Measurements from ENCODE around the gene CERS6. TPM values are rescaled to one million over a fixed set of nuclear protein-coding genes. Genes with fewer than 3 reads are reported as not detected.

Gene CERS6
- total RNA-seq, 2 donors from 2014 or later: 13.7 to 15.8 TPM

- no peak for DNase-seq (ENCODE audit: low spot score)
- no peak for TF ChIP-seq CTCF (IDR thresholded peaks at IDR 0.05)
These were observed 156.6 kb downstream of the CERS6 start for GRCh38 chr2:168612719-168613118.

GRCh38 chr2:168613551-168613950 lies 157.5 kb downstream of the CERS6 start:
- Histone ChIP-seq H3K36me3 (no peaks in the 10 kb centered on the region), H3K4me1 (ENCODE audit: control insufficient read depth in 1 of 2, low read depth in 2 of 2) (no peaks in the 10 kb centered on the region), H3K9me3 (no peaks in the 10 kb centered on the region), H3K27me3 (replicated peaks; ENCODE audit: insufficient read depth) (no peaks in the 10 kb centered on the region), H3K4me3 (no peak overlapping the region), H3K27ac (no peak overlapping the region)
- no peak for DNase-seq (ENCODE audit: low spot score)
- ATAC-seq (ENCODE audit: insufficient number of reproducible peaks, low FRiP score, low read depth): no peak
- TF ChIP-seq CTCF (IDR thresholded peaks at IDR 0.05): no peak

More at GRCh38 chr2:168612719-168613118, 156.6 kb downstream of the CERS6 start:
- Histone ChIP-seq H3K27me3 (replicated peaks; ENCODE audit: insufficient read depth) (no peaks in the 10 kb centered on the region), H3K4me1 (ENCODE audit: control insufficient read depth in 1 of 2, low read depth in 2 of 2) (no peaks in the 10 kb centered on the region), H3K9me3 (no peaks in the 10 kb centered on the region), H3K36me3 (no peaks in the 10 kb centered on the region), H3K27ac (no peak overlapping the region), H3K4me3 (no peak overlapping the region)
- ATAC-seq (ENCODE audit: insufficient number of reproducible peaks, low FRiP score, low read depth): no peak

GRCh38 chr2:168614172-168615018 lies 158.3 kb downstream of the CERS6 start:
- no peak overlapping the region for H3K27ac ChIP-seq
- no peaks in the 10 kb centered on the region for H3K27me3 ChIP-seq (replicated peaks; ENCODE audit: insufficient read depth)
- H3K4me3 ChIP-seq: no peak overlapping the region
- DNase-seq (ENCODE audit: low spot score) (no peak), ATAC-seq (ENCODE audit: insufficient number of reproducible peaks, low FRiP score, low read depth) (no peak)
- no peak for TF ChIP-seq CTCF (IDR thresholded peaks at IDR 0.05)
- no peaks in the 10 kb centered on the region for H3K36me3 ChIP-seq
- H3K4me1 ChIP-seq (ENCODE audit: control insufficient read depth in 1 of 2, low read depth in 2 of 2): no peaks in the 10 kb centered on the region
- H3K9me3 ChIP-seq: no peaks in the 10 kb centered on the region

GRCh38 chr2:168620554-168620953 lies 164.5 kb downstream of the CERS6 start:
- no peaks in the 10 kb centered on the region for H3K9me3 ChIP-seq
- ATAC-seq (ENCODE audit: insufficient number of reproducible peaks, low FRiP score, low read depth) (no peak), DNase-seq (ENCODE audit: low spot score) (no peak)
- no peak for TF ChIP-seq CTCF (IDR thresholded peaks at IDR 0.05)
- H3K4me3 ChIP-seq: no peak overlapping the region
- no peak overlapping the region for H3K27ac ChIP-seq
- H3K4me1 ChIP-seq (ENCODE audit: control insufficient read depth in 1 of 2, low read depth in 2 of 2): no peaks in the 10 kb centered on the region
- H3K27me3 ChIP-seq (replicated peaks; ENCODE audit: insufficient read depth): no peaks in the 10 kb centered on the region
- H3K36me3 ChIP-seq: no peaks in the 10 kb centered on the region

DNA sequence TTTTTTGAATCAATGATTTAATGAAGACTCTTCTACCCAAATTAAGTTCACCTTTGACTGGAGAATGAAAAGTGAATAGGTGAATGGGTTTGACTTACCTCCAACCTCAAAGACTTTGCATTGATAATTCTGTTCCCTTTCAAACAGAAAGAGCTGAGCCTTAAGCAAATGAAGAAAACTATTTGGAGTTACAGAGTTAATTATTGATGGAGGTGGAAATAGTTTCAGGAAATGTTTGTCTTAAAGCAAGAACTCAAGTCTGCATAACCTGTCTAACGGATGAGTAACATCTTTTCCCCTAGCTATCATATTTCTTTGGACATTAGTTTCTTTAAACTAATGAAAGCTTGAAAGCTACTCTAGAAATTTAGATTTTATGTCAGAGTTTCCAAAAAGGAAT lies 166.5 kb downstream of the CERS6 start:
- H3K9me3 ChIP-seq: no peaks in the 10 kb centered on the region
- ATAC-seq (ENCODE audit: insufficient number of reproducible peaks, low FRiP score, low read depth) (no peak), DNase-seq (ENCODE audit: low spot score) (no peak)
- no peaks in the 10 kb centered on the region for H3K4me1 ChIP-seq (ENCODE audit: control insufficient read depth in 1 of 2, low read depth in 2 of 2)
- no peaks in the 10 kb centered on the region for H3K27me3 ChIP-seq (replicated peaks; ENCODE audit: insufficient read depth)
- no peaks in the 10 kb centered on the region for H3K36me3 ChIP-seq
- H3K4me3 ChIP-seq: no peak overlapping the region
- H3K27ac ChIP-seq: no peak overlapping the region
- TF ChIP-seq CTCF (IDR thresholded peaks at IDR 0.05): no peak
